Thyroid gland (tissue), 4 donors: ENCODE data around the gene CNTN2.

Experiments
- CTCF ChIP-seq, 6 experiments: fragments of 200-600 bp in 3 of 6; fragments of 450-650 bp in 3 of 6; sonication (generic) in 3 of 6; IDR thresholded peaks; one replicate each; pipeline ENCODE4 v1.5.1; 2016 to 2019; ENCODE audit warnings: antibody characterized with exemption in 6 of 6, mild to moderate bottlenecking in 2 of 6, inconsistent platforms in 1 of 6, moderate library complexity in 1 of 6
- POLR2A ChIP-seq, 2 donors: fragments of 450-650 bp; IDR thresholded peaks; one replicate each; pipeline ENCODE4 v1.6.1; 2017; ENCODE audit warnings: antibody characterized with exemption in 2 of 2, mild to moderate bottlenecking in 2 of 2, moderate library complexity in 1 of 2

- TF ChIP-seq CTCF (IDR thresholded peaks at IDR 0.05) = no peak
- no peak for TF ChIP-seq POLR2A (IDR thresholded peaks at IDR 0.05)
Observed at GRCh38 chr1:205042911-205043806, at the start of gene CNTN2.
